CD4-positive, alpha-beta T cell (primary cell): Measurements from ENCODE around the gene RRAD. TPM values are rescaled to one million over a fixed set of nuclear protein-coding genes. Genes with fewer than 3 reads are reported as not detected.

Source experiments
- ATAC-seq: fragments of 200-7000 bp; cut with Tn5 transposase; one replicate; pipeline ENCODE4 v1.10.0; 2022; ENCODE audit warnings: mild to moderate bottlenecking; ENCODE audit not compliant: poor library complexity
- CTCF ChIA-PET: fragments of 350-600 bp; sonication (Branson Sonifier 250); formaldehyde crosslinking; loops from one replicate; lab custom pipeline; 2021; ENCODE audit warnings: antibody characterized with exemption, inconsistent platforms; lab: Charles Lee
- POLR2A ChIA-PET: fragments of 350-600 bp; sonication (Branson Sonifier 250); formaldehyde crosslinking; loops from one replicate; lab custom pipeline; 2021; ENCODE audit warnings: antibody characterized with exemption, inconsistent platforms; lab: Charles Lee
- DNase-seq, 14 experiments: peaks; one replicate each; pipeline ENCODE4 v3.0.0-alpha.2; 2013 to 2020; ENCODE audit warnings: mixed read lengths in 2 of 14
- H3K27ac ChIP-seq, 2 donors: one replicate each; pipeline versions ENCODE4 v1.5.1 to v1.7.0; 2013; ENCODE audit warnings: low read length in 2 of 2, low read depth in 1 of 2, mild to moderate bottlenecking in 1 of 2
- H3K27me3 ChIP-seq, 2 experiments: 1 replicate in 1 of 2; 2 replicates in 1 of 2; pipeline versions ENCODE4 v1.6.1 to v1.7.0; 2013; ENCODE audit warnings: low read length in 2 of 2, control low read depth in 1 of 2, mild to moderate bottlenecking in 1 of 2, moderate library complexity in 1 of 2; ENCODE audit not compliant: insufficient read depth in 2 of 2, control insufficient read depth in 1 of 2
- H3K36me3 ChIP-seq: one replicate; pipeline ENCODE4 v1.6.1; 2013; ENCODE audit warnings: low read length, control low read depth; ENCODE audit not compliant: insufficient read depth
- H3K4me1 ChIP-seq: one replicate; pipeline ENCODE4 v1.6.1; 2013; ENCODE audit warnings: low read length, control low read depth; ENCODE audit not compliant: insufficient read depth
- H3K4me3 ChIP-seq: one replicate; pipeline ENCODE4 v1.5.1; 2013; ENCODE audit warnings: mild to moderate bottlenecking, low read length, moderate library complexity
- H3K9me3 ChIP-seq, 2 experiments: 1 replicate in 1 of 2; 2 replicates in 1 of 2; pipeline versions ENCODE4 v1.6.1 to v1.7.0; 2013; ENCODE audit warnings: low read length in 2 of 2, mild to moderate bottlenecking in 2 of 2, control low read depth in 1 of 2, moderate library complexity in 1 of 2; ENCODE audit not compliant: control insufficient read depth in 1 of 2, insufficient read depth in 1 of 2
- H3K27ac Mint-ChIP-seq: one replicate; pipeline ENCODE4 v1.8.0; 2020; ENCODE audit warnings: mixed read lengths
- H3K27me3 Mint-ChIP-seq: one replicate; pipeline ENCODE4 v1.8.0; 2021; ENCODE audit warnings: mixed read lengths
- H3K36me3 Mint-ChIP-seq: one replicate; pipeline ENCODE4 v1.8.0; 2021; ENCODE audit warnings: low read depth, mixed read lengths
- H3K4me1 Mint-ChIP-seq: one replicate; pipeline ENCODE4 v1.8.0; 2021; ENCODE audit warnings: low read depth, mixed read lengths
- H3K4me3 Mint-ChIP-seq: one replicate; pipeline ENCODE4 v1.8.0; 2020; ENCODE audit warnings: mild to moderate bottlenecking, mixed read lengths
- H3K9me3 Mint-ChIP-seq: one replicate; pipeline ENCODE4 v1.8.0; 2020; ENCODE audit warnings: mixed read lengths
- intact Hi-C, 2 experiments: fragments of 100-400 bp; cut with DNase I in 1 of 2; cut with micrococcal nuclease in 1 of 2; formaldehyde crosslinking; loops; one replicate each; pipeline versions ENCODE4 v1.15.1 to v1.9.0; 2023 to 2025; cut with DNase I, micrococcal nuclease
- total RNA-seq, 174 experiments: library from RNA in 2 of 174; stranded (reverse) in 2 of 174; gene quantifications; one replicate each; pipeline ENCODE4 v1.2.3 and lab custom pipeline; 2021 to 2026
- TF ChIP-seq, protein P1 (sequence below): fragments of 200-600 bp; IDR thresholded peaks from one replicate; pipeline ENCODE4 v1.8.0; 2022; ENCODE audit warnings: antibody characterized with exemption, mild to moderate bottlenecking

The RRAD gene
- total RNA-seq, 2 experiments from 2014 or later = 0.28 to 0.49 TPM

DNA sequence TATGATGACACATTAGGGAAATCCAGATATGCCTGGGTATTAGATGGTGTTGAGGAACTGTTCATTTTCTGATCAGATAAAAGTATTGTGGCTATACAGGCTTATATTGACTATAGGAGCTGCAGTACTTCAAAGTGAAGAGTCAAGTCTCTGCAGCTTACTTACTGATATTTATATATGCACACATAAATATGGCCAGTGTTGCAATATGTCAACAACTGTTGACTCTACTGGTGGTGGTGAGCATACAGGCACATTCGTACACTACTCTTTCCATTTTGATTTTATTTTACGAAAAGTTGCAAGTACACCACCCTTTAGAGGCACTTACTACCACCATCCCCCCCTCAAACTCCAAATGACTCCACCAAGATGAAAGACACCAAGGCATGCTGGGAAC is 6.3 kb upstream of the RRAD start:
- Histone ChIP-seq H3K36me3 (peaks cover 11% of the 10 kb centered on the region), H3K9me3 (no peaks in the 10 kb centered on the region), H3K4me3 (no peak overlapping the region), H3K27ac (no peak overlapping the region), H3K4me1 (peaks cover 37% of the 10 kb centered on the region), H3K27me3 (no peaks in the 10 kb centered on the region)
- peaks cover 46% of the 10 kb centered on the region for H3K36me3 Mint-ChIP-seq
- POLR2A ChIA-PET = interaction anchor here (0.7 kb wide), 1 partner anchor 101 kb away, joined by 3 read pairs; the partner anchor contains the start of gene NAE1
- no peak for ATAC-seq
- CTCF ChIA-PET = interaction anchor here (1.5 kb wide), 1 partner anchor 36 kb away, joined by 3 read pairs; no protein-coding TSS in a partner anchor
- peak overlapping the region; percentile 98 for H3K4me3 Mint-ChIP-seq
- H3K27ac Mint-ChIP-seq = peak overlapping the region; percentile 97
- intact Hi-C loops = loop anchor here in 1 of 2 experiments (5.0 kb wide), 3 partner anchors 49 to 261 kb away; partner anchors contain the start of genes DYNC1LI2, E2F4, EXOC3L1 and PDP2
- no peak for DNase-seq
- H3K9me3 Mint-ChIP-seq = no peaks in the 10 kb centered on the region
- H3K27me3 Mint-ChIP-seq = peaks cover 12% of the 10 kb centered on the region
- TF ChIP-seq, protein P1, sequence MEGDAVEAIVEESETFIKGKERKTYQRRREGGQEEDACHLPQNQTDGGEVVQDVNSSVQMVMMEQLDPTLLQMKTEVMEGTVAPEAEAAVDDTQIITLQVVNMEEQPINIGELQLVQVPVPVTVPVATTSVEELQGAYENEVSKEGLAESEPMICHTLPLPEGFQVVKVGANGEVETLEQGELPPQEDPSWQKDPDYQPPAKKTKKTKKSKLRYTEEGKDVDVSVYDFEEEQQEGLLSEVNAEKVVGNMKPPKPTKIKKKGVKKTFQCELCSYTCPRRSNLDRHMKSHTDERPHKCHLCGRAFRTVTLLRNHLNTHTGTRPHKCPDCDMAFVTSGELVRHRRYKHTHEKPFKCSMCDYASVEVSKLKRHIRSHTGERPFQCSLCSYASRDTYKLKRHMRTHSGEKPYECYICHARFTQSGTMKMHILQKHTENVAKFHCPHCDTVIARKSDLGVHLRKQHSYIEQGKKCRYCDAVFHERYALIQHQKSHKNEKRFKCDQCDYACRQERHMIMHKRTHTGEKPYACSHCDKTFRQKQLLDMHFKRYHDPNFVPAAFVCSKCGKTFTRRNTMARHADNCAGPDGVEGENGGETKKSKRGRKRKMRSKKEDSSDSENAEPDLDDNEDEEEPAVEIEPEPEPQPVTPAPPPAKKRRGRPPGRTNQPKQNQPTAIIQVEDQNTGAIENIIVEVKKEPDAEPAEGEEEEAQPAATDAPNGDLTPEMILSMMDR = no peak
- H3K4me1 Mint-ChIP-seq = peaks cover 51% of the 10 kb centered on the region

DNA sequence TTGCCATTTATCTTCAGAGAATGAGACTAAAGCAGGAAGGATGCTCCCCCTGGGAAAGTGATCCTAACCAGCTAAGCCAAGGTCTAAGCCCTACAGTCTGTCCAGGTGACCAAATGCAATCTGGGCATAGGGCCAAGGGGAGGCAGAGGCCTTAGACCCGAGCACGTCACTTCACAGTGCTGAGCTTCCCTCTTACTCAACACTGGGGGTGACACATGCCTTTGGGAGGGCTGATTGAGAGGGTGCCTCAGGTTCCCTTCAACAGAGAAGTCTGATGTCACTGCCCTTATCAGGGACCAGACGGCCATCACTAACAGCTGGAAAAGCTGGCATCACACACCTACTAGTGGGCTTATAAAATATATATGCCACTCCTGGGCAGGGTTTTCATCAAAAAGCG is 4.9 kb upstream of the RRAD start:
- no peak overlapping the region for H3K4me3 ChIP-seq
- intact Hi-C loops = loop anchor here in 1 of 2 experiments (5.0 kb wide), 3 partner anchors 48 to 262 kb away; partner anchors contain the start of genes DYNC1LI2, E2F4, EXOC3L1 and PDP2

DNA sequence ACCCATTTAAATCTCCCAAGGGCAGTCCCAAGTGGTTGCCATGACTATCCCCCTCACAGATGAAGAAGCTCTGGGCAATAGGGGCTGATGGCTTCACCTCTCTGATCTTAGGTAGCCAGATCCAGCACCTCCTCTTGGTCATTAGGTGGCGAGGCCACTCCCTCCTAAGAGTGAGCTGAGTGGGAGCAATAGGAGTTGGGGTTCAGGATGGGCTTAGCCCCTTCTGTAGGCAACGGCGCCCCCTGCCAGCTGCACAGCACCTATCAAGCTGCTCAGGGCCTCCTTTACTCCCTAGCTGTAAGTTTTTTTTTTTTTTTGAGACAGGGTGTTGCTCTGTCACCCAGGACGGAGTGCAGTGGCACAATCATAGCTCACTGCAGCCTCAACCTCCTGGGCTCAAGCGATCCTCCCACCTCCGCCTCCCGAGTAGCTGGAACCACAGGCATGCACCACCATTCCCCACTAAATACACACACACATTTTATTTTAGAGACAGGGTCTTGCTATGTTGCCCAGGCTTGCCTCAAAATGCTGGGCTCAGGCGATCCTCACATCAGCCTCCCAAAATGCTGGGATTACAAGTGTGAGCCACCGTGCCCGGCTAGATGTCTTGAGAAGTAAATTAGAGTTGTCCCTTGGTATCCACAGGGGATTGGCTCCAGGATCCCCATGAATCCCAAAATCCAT is 3.5 kb upstream of the RRAD start:
- Histone ChIP-seq H3K4me3 (no peak overlapping the region), H3K4me1 (peaks cover 33% of the 10 kb centered on the region), H3K27ac (no peak overlapping the region), H3K27me3 (peaks cover 21 to 24% of the 10 kb centered on the region in 2 experiments), H3K36me3 (peaks cover 11% of the 10 kb centered on the region), H3K9me3 (no peaks in the 10 kb centered on the region)
- ChIA-PET POLR2A (no interaction called here), CTCF (interaction anchor here (1.1 to 1.4 kb wide), 3 partner anchors 34 to 98 kb away, joined by 3 to 8 read pairs (median 6); partner anchors contain the start of gene NAE1)
- peaks cover 31% of the 10 kb centered on the region for H3K36me3 Mint-ChIP-seq
- peak in 5 of 14 experiments; percentile 19 to 51 (median 32) for DNase-seq
- no peak overlapping the region for H3K27ac Mint-ChIP-seq
- no peak overlapping the region for H3K4me3 Mint-ChIP-seq
- peaks cover 37% of the 10 kb centered on the region for H3K27me3 Mint-ChIP-seq
- H3K9me3 Mint-ChIP-seq = no peaks in the 10 kb centered on the region
- TF ChIP-seq, protein P1 = no peak
- peak; percentile 30 for ATAC-seq
- peaks cover 30% of the 10 kb centered on the region for H3K4me1 Mint-ChIP-seq
- intact Hi-C loops = loop anchor here in 1 of 2 experiments (2.0 kb wide), 1 partner anchor 34 kb away; no protein-coding TSS in a partner anchor

More for the DNA sequence above, 4.9 kb upstream of the RRAD start:
- H3K27ac ChIP-seq = no peak overlapping the region
- Mint-ChIP-seq H3K27me3 (peaks cover 27% of the 10 kb centered on the region), H3K36me3 (peaks cover 40% of the 10 kb centered on the region), H3K4me1 (peaks cover 43% of the 10 kb centered on the region), H3K9me3 (no peaks in the 10 kb centered on the region), H3K27ac (peak overlapping the region; percentile 24), H3K4me3 (peak overlapping the region; percentile 25)
- POLR2A ChIA-PET = no interaction called here
- ATAC-seq (no peak), DNase-seq (no peak)
- H3K9me3 ChIP-seq = no peaks in the 10 kb centered on the region
- peaks cover 11% of the 10 kb centered on the region for H3K36me3 ChIP-seq
- TF ChIP-seq, protein P1 = no peak
- CTCF ChIA-PET = no interaction called here
- peaks cover 12 to 13% of the 10 kb centered on the region in 2 experiments for H3K27me3 ChIP-seq
- peaks cover 28% of the 10 kb centered on the region for H3K4me1 ChIP-seq
